Epithelial cell of prostate (primary cell): ENCODE data around the gene GCSAM.

Experiments
- DNase-seq: peaks from one replicate; pipeline ENCODE4 v3.0.0-alpha.2; 2011; ENCODE audit warnings: low read depth, low spot score
- H3K27ac ChIP-seq: fragments of 450-650 bp; 2 replicates; pipeline ENCODE4 v1.5.1; 2017; ENCODE audit warnings: mild to moderate bottlenecking

The GCSAM gene

DNA sequence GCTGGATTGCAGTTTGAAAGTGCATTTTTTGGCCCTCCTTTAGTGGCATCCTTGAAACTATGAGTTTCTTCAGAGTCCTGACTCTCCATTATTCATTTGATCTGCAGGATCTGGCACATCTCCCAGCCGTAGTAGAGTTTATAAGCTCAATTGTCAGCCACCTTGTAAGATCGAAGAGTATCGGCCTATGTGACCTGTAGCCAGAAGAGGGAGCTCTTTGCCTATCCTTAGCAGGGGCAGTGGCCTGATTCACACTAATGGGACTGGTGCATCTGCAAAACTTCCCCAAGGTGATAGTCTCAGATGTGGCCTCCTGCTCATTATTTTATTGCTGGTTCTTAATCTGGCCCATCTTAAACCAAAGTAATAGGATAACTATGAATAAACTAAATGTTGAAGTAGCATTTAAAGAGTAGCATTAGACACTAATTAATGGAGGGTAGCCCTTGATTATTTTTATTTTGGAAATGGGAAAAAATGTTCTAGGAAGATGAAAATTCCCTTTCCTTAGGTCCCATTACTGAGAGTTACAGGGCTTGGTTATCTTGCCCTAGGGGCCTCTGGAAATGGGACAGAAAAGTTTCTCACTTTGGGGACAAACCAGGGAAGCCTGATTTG, 21.2 kb downstream of the GCSAM start:
- no peak for DNase-seq
- no peak overlapping the region for H3K27ac ChIP-seq

- H3K27ac ChIP-seq = no peak overlapping the region
- DNase-seq = no peak
Measured at GRCh38 chr3:112109322-112109721, 23.7 kb downstream of the GCSAM start.

GRCh38 chr3:112104774-112105173, 28.3 kb downstream of the GCSAM start:
- H3K27ac ChIP-seq = no peak overlapping the region
- DNase-seq = no peak

- peak; percentile 91 for DNase-seq
- peak overlapping the region; percentile 67 for H3K27ac ChIP-seq
Measured at GRCh38 chr3:112101916-112102315, 31.1 kb downstream of the GCSAM start.

DNA sequence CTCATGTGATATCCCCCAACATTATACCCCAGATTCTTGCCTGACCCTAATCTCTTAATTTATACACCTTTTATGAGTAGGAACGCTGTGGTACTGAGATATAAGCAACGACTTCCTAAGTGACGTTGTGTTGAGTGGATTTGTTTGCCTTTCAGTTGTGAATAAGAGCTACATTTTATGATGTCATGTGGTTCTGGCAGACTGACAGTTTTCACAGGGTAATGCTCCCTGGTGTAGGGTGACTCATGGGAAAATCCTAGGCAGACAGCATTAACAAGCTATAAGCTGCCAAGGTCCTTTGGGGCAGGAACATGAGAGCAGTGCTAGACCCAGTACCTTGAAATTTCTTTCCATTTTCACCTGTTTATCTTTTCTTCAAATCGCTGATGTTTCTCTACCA, 35.7 kb downstream of the GCSAM start:
- peak; percentile 98 for DNase-seq
- peak overlapping the region; percentile 72 for H3K27ac ChIP-seq

GRCh38 chr3:112096176-112096575, 36.9 kb downstream of the GCSAM start:
- peak overlapping the region; percentile 72 for H3K27ac ChIP-seq

GRCh38 chr3:112095731-112096130, 37.3 kb downstream of the GCSAM start:
- no peak for DNase-seq
- peak overlapping the region; percentile 72 for H3K27ac ChIP-seq

More at GRCh38 chr3:112096176-112096575, 36.9 kb downstream of the GCSAM start:
- DNase-seq = no peak

DNA sequence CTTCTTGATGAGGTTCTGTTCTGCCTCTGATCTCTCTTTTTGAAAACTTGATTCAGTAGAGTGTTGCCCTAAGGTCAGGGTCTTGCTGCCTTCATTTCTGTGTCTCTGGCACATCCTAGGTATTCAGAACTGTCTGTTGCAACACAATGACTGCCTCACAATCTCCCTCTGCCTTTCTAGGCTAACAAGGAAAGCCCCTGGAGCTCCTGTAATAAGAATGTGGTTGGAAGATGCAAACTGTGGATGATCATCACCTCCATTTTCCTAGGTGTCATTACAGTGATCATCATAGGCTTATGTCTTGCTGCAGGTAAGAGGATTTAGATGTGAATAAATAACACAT, 39.9 kb downstream of the GCSAM start:
- DNase-seq = no peak
- peak overlapping the region; percentile 1 for H3K27ac ChIP-seq

- H3K27ac ChIP-seq = peak overlapping the region; percentile 1
- no peak for DNase-seq
Measured at GRCh38 chr3:112092496-112093179, 40.4 kb downstream of the GCSAM start.

DNA sequence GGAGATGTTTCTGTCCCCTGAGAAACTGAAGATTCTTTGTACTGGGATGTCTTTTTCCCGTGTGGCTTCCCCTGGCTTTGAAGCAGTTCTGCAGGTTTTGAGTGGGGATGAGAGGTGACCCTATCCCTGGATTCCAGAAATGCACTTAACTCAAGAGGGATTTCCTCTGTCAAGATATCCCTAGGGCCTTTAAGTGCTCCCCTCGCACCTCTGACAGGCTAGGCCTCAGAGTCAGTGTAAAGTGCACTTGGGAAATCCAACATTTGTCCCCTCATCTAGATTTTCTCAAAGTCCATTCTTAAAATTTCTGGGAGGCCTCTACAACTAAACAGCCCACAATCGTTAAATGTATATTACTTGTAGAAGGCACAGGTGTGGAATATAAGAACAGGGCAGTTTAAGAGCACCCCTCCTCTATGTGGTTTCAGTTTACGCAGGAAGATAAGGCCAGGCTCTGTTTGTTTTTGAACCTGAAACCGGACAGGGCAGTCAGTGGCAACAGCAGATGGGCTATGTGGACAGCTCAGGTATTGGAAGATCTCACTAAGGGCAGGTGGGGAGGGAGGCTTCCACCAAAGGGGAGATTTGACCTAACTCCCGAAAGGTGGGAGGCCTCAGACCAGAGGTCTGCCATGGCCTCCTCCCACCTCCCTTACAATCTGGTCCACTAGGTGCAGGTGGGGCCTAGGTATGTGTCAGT, 42.0 kb downstream of the GCSAM start:
- DNase-seq = no peak
- H3K27ac ChIP-seq = peak overlapping the region; percentile 1

- peak overlapping the region; percentile 1 for H3K27ac ChIP-seq
- no peak for DNase-seq
Measured at GRCh38 chr3:112089956-112090886, 42.8 kb downstream of the GCSAM start.

DNA sequence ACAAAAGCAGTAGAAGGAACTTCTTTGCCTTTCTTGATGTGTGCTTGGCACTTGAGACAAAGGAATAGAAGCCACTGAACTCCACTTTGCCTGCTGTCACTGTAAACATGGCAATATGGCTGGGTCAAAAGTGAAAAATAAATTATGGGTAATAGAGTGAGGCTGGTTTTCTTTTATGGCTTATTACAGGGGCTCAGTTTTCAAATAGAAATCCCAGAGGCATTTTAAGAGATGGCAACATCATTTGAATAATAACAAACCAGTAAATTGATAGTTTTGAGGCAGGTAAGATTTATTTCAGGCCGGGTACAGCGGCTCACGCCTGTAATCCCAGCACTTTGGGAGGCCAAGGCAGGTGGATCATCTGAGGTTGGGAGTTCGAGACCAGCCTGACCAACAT, 44.1 kb downstream of the GCSAM start:
- H3K27ac ChIP-seq = no peak overlapping the region
- no peak for DNase-seq

GRCh38 chr3:112087746-112088145, 45.3 kb downstream of the GCSAM start:
- H3K27ac ChIP-seq = peak overlapping the region; percentile 92
- no peak for DNase-seq

DNA sequence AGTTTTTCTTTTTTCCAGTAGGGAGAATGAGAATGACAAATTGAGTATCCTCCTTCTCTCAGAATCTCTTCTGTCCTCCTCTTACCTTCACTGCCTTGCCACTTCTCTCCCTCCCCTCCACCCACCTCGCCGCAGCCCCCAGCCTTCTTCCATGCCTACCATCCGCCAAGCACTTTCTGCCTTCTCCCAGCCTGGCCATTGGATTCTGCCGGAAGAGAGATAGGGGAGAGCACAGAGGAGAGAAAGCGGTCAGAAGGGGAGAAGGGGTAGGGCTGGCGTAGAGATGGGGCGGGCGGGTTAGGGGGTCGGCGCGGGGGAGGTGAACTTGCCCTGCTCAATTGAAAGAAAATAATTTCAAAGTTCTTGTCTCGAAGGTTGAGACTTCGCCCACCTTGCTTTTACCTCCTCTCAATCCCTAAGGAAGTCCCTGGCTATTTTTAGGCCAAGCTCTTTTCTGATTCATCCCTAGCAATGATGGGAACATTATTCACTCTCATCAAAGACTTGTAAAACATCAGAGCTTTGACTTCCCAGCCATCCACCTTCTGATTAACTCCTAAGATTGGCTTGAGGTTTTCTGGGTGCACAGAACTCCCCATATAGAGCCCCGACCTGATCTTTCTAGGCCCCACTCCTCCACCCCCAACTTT, 46.0 kb downstream of the GCSAM start:
- no peak for DNase-seq

DNA sequence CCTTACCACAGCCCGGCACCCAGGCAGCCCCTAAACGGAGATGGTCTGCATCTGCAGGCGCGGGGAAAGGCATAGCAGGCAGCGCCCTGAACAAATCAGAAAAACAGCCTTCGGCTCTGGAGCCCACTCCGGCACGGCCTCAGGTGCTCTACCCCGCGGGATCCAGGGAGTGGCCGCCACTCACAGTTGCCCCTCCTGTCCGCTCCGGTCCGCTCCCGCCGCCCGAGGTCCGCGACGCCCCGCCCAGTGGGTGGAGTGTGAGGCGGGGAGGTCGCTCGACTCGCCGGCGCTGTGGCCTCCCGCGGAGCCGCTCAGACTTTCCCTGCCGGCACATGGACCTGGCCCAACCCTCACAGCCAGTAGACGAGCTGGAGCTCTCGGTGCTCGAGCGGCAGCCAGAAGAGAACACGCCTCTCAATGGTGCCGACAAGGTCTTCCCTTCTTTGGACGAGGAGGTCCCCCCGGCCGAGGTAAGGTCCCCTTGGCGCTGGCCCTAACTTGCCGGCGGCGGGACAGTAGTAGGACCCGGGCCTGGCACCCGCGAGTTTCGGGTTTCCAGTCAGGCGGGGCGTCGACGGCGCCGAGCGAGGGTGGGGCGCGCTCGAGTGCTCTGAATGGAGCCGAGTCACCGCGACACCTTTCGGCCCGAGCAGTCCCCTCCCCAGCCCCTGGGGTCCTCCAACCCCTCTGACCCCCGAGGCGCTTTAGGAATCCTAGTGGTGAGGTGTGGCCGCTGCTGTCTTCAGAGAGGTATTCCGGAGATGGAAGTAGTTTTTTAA, 46.8 kb downstream of the GCSAM start, which contains the start of gene C3orf52:
C3orf52 (plus strand) TSS at position 314 of the 779 bp plus-strand sequence; CDS start at position 333, 19 bp downstream.
- H3K27ac ChIP-seq = peak within 1 kb of the TSS; percentile 92
- no peak for DNase-seq

More for the DNA sequence above, 46.0 kb downstream of the GCSAM start:
- peak overlapping the region; percentile 92 for H3K27ac ChIP-seq

GRCh38 chr3:112085735-112086075, 47.3 kb downstream of the GCSAM start:
- no peak for DNase-seq
- peak overlapping the region; percentile 92 for H3K27ac ChIP-seq

GRCh38 chr3:112084980-112085705, 47.9 kb downstream of the GCSAM start:
- DNase-seq = no peak
- no peak overlapping the region for H3K27ac ChIP-seq

GRCh38 chr3:112083239-112083638, 49.8 kb downstream of the GCSAM start:
- DNase-seq = no peak
- no peak overlapping the region for H3K27ac ChIP-seq
